ENCODE measurements around the gene CPED1.

The CPED1 gene

DNA sequence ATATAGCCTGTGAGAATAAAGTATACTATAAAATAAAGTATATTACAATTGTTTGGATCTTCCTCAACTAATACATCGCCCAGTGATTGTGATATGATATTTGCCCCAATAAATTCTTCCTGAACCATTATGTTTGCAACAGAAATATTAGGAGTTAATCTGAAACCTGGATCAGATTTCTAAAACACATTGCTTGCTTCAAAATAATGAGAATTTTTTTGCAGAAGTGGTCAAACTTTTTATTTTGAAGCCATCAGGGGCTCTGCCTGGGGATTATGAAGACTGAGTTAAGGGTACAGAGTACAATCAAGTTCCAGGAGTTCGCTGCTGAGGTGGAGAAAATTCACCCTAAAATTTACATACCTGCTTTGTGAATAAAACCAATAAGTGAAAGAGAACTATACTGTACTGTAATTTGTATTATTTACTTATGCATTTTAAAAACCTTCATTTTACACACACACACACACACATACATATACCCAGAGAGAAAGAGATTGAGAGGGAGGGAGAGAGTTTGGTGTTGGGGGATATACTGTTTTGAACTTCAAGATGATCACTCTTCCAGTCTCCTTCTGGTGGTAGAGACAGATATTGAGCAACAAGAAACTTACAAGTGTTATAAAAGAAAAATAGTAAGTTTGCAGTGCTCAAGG, 91.9 kb downstream of the CPED1 start:
- TF ChIP-seq, protein P1, sequence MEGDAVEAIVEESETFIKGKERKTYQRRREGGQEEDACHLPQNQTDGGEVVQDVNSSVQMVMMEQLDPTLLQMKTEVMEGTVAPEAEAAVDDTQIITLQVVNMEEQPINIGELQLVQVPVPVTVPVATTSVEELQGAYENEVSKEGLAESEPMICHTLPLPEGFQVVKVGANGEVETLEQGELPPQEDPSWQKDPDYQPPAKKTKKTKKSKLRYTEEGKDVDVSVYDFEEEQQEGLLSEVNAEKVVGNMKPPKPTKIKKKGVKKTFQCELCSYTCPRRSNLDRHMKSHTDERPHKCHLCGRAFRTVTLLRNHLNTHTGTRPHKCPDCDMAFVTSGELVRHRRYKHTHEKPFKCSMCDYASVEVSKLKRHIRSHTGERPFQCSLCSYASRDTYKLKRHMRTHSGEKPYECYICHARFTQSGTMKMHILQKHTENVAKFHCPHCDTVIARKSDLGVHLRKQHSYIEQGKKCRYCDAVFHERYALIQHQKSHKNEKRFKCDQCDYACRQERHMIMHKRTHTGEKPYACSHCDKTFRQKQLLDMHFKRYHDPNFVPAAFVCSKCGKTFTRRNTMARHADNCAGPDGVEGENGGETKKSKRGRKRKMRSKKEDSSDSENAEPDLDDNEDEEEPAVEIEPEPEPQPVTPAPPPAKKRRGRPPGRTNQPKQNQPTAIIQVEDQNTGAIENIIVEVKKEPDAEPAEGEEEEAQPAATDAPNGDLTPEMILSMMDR (conservative IDR thresholded peaks at IDR 0.05; ENCODE audit: low read length) = no peak
- no peak overlapping the region for H3K4me3 ChIP-seq (ENCODE audit: low read length)
- no peak for DNase-seq (ENCODE audit: low read depth)

DNA sequence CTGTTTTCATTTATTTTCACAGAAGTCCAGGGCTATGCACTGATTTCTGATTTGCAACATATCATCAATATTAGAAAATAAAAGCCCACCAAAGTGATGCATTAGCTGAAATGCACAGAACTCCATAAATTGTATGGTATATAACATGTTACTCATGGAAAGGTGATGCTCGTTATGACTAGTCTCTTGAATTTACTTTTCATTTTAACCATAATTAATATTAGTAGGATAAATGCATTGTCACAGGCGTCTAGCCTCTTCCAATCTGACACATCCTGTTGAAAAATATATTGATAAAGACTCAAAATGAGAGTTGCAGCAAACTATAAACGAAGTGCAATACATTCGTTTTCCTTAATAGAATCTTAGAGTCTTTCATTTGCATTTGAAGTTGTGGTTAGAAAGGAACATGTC, 92.4 kb downstream of the CPED1 start:
- TF ChIP-seq, protein P1 (conservative IDR thresholded peaks at IDR 0.05; ENCODE audit: low read length) = no peak
- H3K4me3 ChIP-seq (ENCODE audit: low read length) = no peak overlapping the region
- no peak for DNase-seq (ENCODE audit: low read depth)

DNA sequence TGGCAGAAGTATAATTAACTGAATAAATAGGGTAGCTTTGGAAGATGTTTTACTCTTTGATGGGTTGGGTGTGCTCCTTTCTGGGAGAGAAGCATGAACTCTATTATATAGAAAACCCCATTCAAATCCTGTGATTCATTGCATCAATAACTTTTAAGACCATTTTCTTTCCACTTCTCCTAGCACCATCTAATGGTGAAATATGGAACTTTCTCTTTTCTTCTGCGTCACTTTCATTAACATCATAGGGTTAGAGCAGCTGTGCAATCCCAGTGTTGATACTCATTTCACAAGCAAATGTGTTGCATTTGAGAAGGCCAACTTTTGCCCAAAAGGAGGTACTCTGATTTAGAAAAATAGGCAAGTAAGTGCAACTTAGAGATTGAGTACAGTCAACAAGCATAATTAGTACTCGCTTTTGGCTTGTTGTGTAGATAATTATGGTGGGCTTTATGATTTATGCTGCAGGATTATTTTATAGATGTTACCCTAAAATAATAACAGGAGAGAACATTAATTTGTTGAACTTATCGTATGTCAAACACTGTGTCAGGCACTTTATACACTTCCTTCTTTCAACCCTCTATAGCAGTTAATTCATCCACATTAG, 92.9 kb downstream of the CPED1 start:
- TF ChIP-seq, protein P1 (conservative IDR thresholded peaks at IDR 0.05; ENCODE audit: low read length) = peak; percentile 79
- peak; percentile 82 for DNase-seq (ENCODE audit: low read depth)
- H3K4me3 ChIP-seq (ENCODE audit: low read length) = no peak overlapping the region

DNA sequence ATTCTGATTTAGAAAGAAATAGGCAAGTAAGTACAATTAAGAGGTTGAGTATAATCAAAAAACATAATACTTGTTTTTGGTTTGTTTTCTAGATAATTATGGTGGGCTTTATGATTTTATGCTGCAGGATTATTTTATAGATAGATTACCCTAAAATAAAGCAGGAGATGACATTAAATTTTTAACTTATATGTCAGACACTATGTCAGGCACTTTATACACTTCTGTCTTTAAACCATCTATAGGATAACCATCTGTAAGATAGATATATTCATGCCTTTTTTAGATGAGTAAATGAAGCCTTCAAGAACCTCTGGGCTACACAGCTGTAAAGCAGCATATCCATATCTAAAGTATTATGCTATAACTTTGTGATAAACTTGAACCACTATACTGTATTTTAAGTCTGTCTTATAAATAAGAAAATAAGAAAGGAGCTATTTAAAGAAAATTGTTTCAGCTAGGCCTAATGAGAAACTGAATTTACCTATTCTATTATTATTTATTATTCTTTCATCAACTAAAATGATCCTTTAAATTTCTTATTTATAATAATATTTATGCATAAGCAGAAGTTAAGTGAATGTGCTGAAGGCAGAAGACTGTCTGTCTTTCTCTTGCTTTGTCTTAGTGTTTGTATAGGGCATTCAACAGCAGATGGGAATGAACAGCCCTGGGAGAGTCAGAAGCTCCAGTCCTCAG, 94.0 kb downstream of the CPED1 start:
- DNase-seq (ENCODE audit: low read depth) = no peak
- TF ChIP-seq, protein P1 (conservative IDR thresholded peaks at IDR 0.05; ENCODE audit: low read length) = no peak
- no peak overlapping the region for H3K4me3 ChIP-seq (ENCODE audit: low read length)

DNA sequence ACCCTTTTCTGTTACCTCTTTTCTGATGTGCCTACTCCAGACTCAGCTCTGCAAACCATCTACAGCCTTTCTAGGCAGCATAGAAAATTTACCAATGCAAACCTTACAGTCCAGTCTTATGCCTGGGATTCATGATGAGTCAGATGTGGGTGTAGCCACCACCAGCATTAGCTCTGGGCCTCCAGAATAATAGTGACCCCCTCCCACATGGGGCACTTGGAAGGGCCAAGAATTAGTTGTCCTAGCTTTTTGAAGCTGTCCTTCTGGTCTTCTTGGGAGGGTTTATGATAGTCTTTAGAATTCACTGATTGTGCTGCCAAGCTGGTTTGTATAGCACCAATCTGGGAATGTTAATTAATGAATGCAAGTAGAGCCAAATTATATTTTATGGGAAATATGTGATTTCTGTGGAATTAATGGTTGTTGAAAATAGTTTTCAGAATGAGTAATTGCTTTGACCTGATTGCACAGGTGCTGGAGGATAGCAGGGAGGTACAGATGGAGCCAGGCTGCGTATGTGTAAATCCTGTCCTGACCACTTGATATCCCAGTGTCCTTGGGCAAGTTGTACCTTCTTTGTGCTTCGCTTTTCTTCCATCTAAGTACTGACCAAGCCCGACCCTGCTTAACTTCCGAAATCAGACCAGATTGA, 94.8 kb downstream of the CPED1 start:
- TF ChIP-seq, protein P1 (conservative IDR thresholded peaks at IDR 0.05; ENCODE audit: low read length) = no peak
- H3K4me3 ChIP-seq (ENCODE audit: low read length) = no peak overlapping the region; the same call in 1 of the 2 replicates
- DNase-seq (ENCODE audit: low read depth) = peak; percentile 62

DNA sequence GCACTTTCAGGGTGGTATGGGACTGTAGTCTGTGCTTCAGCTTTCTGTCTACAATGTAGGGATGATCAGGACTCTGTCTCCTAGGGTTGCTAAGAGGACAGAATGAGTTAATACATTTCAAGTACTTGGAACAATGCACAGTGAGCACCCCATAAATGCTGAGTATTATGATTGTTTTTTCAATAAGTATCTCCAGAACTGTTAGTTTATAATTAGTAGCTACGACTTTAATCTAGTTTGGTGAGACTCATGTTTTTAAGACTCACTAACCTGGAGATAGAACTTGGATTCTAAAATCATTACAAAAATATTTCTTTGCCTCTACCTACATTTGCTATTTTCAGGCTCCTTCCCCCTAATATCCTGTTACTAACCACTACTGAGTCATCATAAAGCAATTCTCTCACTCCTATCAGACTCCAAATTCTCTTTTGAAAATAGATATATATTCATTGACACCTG, 95.3 kb downstream of the CPED1 start:
- peak; percentile 44 for DNase-seq (ENCODE audit: low read depth)
- TF ChIP-seq, protein P1 (conservative IDR thresholded peaks at IDR 0.05; ENCODE audit: low read length) = no peak
- no peak overlapping the region; the same call in 1 of the 2 replicates for H3K4me3 ChIP-seq (ENCODE audit: low read length)

All from AG10803 (cell line).